SU-DHL-6 (cell line): ENCODE data around the gene AKR1D1.
A peak's percentile ranks its signal among the peaks of the same experiment; 100 is the strongest.

ENCODE experiments used
- EZH2phosphoT487 ChIP-seq: fragments of 200-600 bp; sonication (generic), shearing (Covaris generic); conservative IDR thresholded peaks from 2 replicates; pipeline ENCODE4 v1.6.1; 2018; ENCODE audit warnings: mild to moderate bottlenecking, antibody characterized with exemption, low read length, moderate library complexity, mixed read lengths
- TF ChIP-seq, protein P1 (sequence below): fragments of 200-600 bp; sonication (generic); IDR thresholded peaks from one replicate; pipeline ENCODE4 v1.5.1; 2017; ENCODE audit warnings: antibody characterized with exemption, mild to moderate bottlenecking, low read length, moderate library complexity; ENCODE audit not compliant: insufficient read depth, poor library complexity, severe bottlenecking

DNA sequence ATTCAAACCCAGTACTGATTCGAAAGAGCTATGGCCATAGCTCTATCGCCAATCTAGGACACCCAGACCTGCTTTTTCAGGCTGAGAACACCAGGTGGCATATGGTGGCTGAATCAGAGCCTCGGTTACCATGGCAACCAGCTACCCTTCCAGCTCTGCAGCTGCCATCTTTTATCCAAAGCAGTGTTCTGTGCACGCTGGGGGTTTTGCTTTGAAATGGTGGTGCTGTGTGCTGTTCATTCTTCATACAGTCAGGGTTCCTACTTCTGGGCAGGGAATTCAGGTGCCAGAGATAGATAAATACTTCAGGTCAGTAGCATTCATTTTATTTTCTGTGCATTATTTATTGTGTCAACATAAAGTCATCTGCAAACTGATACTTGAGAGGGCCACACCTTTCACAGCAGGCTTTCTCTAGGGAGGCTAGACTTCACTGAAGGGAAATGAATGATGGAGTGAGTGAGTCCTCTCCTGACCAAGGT, 85.4 kb downstream of the AKR1D1 start:
- TF ChIP-seq, protein P1, sequence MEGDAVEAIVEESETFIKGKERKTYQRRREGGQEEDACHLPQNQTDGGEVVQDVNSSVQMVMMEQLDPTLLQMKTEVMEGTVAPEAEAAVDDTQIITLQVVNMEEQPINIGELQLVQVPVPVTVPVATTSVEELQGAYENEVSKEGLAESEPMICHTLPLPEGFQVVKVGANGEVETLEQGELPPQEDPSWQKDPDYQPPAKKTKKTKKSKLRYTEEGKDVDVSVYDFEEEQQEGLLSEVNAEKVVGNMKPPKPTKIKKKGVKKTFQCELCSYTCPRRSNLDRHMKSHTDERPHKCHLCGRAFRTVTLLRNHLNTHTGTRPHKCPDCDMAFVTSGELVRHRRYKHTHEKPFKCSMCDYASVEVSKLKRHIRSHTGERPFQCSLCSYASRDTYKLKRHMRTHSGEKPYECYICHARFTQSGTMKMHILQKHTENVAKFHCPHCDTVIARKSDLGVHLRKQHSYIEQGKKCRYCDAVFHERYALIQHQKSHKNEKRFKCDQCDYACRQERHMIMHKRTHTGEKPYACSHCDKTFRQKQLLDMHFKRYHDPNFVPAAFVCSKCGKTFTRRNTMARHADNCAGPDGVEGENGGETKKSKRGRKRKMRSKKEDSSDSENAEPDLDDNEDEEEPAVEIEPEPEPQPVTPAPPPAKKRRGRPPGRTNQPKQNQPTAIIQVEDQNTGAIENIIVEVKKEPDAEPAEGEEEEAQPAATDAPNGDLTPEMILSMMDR = peak; percentile 48
- no peak for TF ChIP-seq EZH2phosphoT487
